CD14-positive monocyte (primary cell): Measurements from ENCODE around the gene HAO1. TPM values are rescaled to one million over a fixed set of nuclear protein-coding genes. Genes with fewer than 3 reads are reported as not detected.

Source experiments
- DNase-seq, 3 donors: peaks; one replicate each; pipeline ENCODE4 v3.0.0-alpha.2; 2011 to 2022
- H2AFZ ChIP-seq: 2 replicates; pipeline ENCODE4 v1.6.0; 2012; ENCODE audit warnings: mild to moderate bottlenecking, low read depth, low read length, inconsistent platforms; ENCODE audit not compliant: insufficient read depth, poor library complexity, severe bottlenecking
- H3K27ac ChIP-seq, 2 donors: 1 replicate in 1 of 2; 2 replicates in 1 of 2; pipeline ENCODE4 v1.5.1; 2012 to 2013; ENCODE audit warnings: low read length in 2 of 2, control low read depth in 1 of 2, inconsistent platforms in 1 of 2, low read depth in 1 of 2, mild to moderate bottlenecking in 1 of 2
- H3K27me3 ChIP-seq, 2 donors: one replicate each; pipeline versions ENCODE4 v1.6.0 to v1.6.1; 2011 to 2013; ENCODE audit warnings: low read length in 2 of 2; ENCODE audit not compliant: control insufficient read depth in 2 of 2, insufficient read depth in 2 of 2
- H3K36me3 ChIP-seq, 2 donors: replicated peaks in 1 of 2; 1 replicate in 1 of 2; 2 replicates in 1 of 2; pipeline versions ENCODE4 v1.5.1 to v1.6.1; 2012 to 2013; ENCODE audit warnings: low read length in 2 of 2, control low read depth in 1 of 2, inconsistent platforms in 1 of 2, mild to moderate bottlenecking in 1 of 2; ENCODE audit not compliant: insufficient read depth in 2 of 2, control insufficient read depth in 1 of 2
- H3K4me1 ChIP-seq, 2 donors: 1 replicate in 1 of 2; 2 replicates in 1 of 2; pipeline versions ENCODE4 v1.5.1 to v1.6.1; 2012 to 2013; ENCODE audit warnings: low read length in 2 of 2, control low read depth in 1 of 2, inconsistent platforms in 1 of 2, mild to moderate bottlenecking in 1 of 2, moderate library complexity in 1 of 2; ENCODE audit not compliant: insufficient read depth in 2 of 2, control insufficient read depth in 1 of 2
- H3K4me2 ChIP-seq: replicated peaks from 2 replicates; pipeline ENCODE3; 2012; ENCODE audit warnings: low read length, moderate library complexity, mild to moderate bottlenecking; ENCODE audit not compliant: poor library complexity, severe bottlenecking; ENCODE audit errors: extremely low read depth
- H3K4me3 ChIP-seq, 3 experiments: fragments of 200-600 bp in 1 of 3; sonication (generic) in 1 of 3; replicated peaks in 1 of 3; 1 replicate in 2 of 3; 2 replicates in 1 of 3; pipeline ENCODE4 v1.5.1; 2011 to 2013; ENCODE audit warnings: low read length in 3 of 3, mild to moderate bottlenecking in 3 of 3, control low read depth in 2 of 3, low read depth in 2 of 3, inconsistent platforms in 1 of 3, moderate library complexity in 1 of 3
- H3K79me2 ChIP-seq: 2 replicates; pipeline ENCODE4 v1.6.0; 2012; ENCODE audit warnings: mild to moderate bottlenecking, control low read depth, inconsistent platforms, low read length, moderate library complexity; ENCODE audit not compliant: insufficient read depth
- H3K9ac ChIP-seq: 2 replicates; pipeline ENCODE4 v1.6.0; 2017; ENCODE audit warnings: low read length, mild to moderate bottlenecking; ENCODE audit not compliant: insufficient read depth, poor library complexity, severe bottlenecking
- H3K9me3 ChIP-seq, 2 donors: replicated peaks in 1 of 2; 1 replicate in 1 of 2; 2 replicates in 1 of 2; pipeline versions ENCODE4 v1.5.1 to v1.6.1; 2012 to 2013; ENCODE audit warnings: low read length in 2 of 2, control low read depth in 1 of 2; ENCODE audit not compliant: control insufficient read depth in 1 of 2, insufficient read depth in 1 of 2
- H4K20me1 ChIP-seq: 2 replicates; pipeline ENCODE4 v1.6.0; 2012; ENCODE audit warnings: mild to moderate bottlenecking, low read length, control low read depth, moderate library complexity; ENCODE audit not compliant: insufficient read depth
- H3K27ac Mint-ChIP-seq, 7 donors: one replicate each; pipeline ENCODE4 v1.8.0; 2020; ENCODE audit warnings: mild to moderate bottlenecking in 7 of 7, mixed read lengths in 7 of 7, moderate library complexity in 6 of 7, inconsistent platforms in 2 of 7
- H3K27me3 Mint-ChIP-seq, 3 donors: one replicate each; pipeline ENCODE4 v1.8.0; 2021 to 2022; ENCODE audit warnings: low read depth in 3 of 3, mild to moderate bottlenecking in 3 of 3, mixed read lengths in 3 of 3, moderate library complexity in 3 of 3, inconsistent platforms in 1 of 3
- H3K36me3 Mint-ChIP-seq, 2 donors: one replicate each; pipeline ENCODE4 v1.8.0; 2020; ENCODE audit warnings: mixed read lengths in 2 of 2, inconsistent platforms in 1 of 2, mild to moderate bottlenecking in 1 of 2
- H3K4me1 Mint-ChIP-seq: one replicate; pipeline ENCODE4 v1.8.0; 2020; ENCODE audit warnings: mild to moderate bottlenecking, mixed read lengths
- H3K4me3 Mint-ChIP-seq, 2 donors: one replicate each; pipeline ENCODE4 v1.8.0; 2020; ENCODE audit warnings: mild to moderate bottlenecking in 2 of 2, mixed read lengths in 2 of 2, moderate library complexity in 1 of 2
- H3K9me3 Mint-ChIP-seq, 7 donors: one replicate each; pipeline ENCODE4 v1.8.0; 2020 to 2022; ENCODE audit warnings: mixed read lengths in 7 of 7, mild to moderate bottlenecking in 6 of 7, moderate library complexity in 6 of 7, inconsistent platforms in 2 of 7
- WGBS: methylation state at CpG from one replicate; pipeline ENCODE4 v1.1.5; 2013; ENCODE audit warnings: missing lambda C conversion rate; ENCODE audit not compliant: insufficient coverage; 5-methylcytosine and 5-hydroxymethylcytosine counted together
- intact Hi-C, 2 donors: fragments of 100-400 bp; cut with micrococcal nuclease; formaldehyde crosslinking; loops; one replicate each; pipeline versions ENCODE4 v1.15.0 to v1.15.1; 2023
- polyA plus RNA-seq, 3 donors: library from polyadenylated mRNA; depleted of rRNA in 1 of 3; unstranded in 2 of 3; stranded (reverse) in 1 of 3; fragments of 300-500 nt in 2 of 3; fragments of >200 nt in 1 of 3; fragmentation: Illumina TruSeq in 2 of 3; gene quantifications; 1 replicate in 2 of 3; 2 replicates in 1 of 3; pipeline ENCODE4 v1.2.3, GENCODE V29; 2012 to 2021
- TF ChIP-seq, protein P1 (sequence below): fragments of 200-600 bp; IDR thresholded peaks from one replicate; pipeline ENCODE4 v1.8.0; 2022; ENCODE audit warnings: antibody characterized with exemption, mild to moderate bottlenecking

The HAO1 gene
- polyA plus RNA-seq, 3 donors = not detected

DNA sequence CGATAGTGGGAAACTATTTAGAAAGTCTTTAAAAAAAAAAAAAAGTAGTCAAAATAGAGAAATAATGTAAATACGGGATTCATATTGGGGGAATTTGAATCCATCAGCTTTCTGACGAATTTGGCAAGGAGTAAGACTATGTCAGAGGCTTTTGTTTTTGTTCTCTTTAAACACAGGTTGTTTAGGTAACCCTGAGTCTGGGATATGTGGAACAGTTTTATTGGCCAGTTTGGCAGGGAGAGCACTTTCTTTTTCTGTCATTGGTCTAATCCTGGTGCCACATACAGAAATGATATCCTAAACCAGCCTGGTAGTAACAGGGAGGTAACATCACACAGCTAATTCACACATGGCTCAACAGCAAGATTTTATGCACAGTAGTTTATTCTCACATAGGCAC, 27.7 kb downstream of the HAO1 start:
- H3K4me3 Mint-ChIP-seq = no peak overlapping the region
- DNase-seq = no peak
- TF ChIP-seq, protein P1, sequence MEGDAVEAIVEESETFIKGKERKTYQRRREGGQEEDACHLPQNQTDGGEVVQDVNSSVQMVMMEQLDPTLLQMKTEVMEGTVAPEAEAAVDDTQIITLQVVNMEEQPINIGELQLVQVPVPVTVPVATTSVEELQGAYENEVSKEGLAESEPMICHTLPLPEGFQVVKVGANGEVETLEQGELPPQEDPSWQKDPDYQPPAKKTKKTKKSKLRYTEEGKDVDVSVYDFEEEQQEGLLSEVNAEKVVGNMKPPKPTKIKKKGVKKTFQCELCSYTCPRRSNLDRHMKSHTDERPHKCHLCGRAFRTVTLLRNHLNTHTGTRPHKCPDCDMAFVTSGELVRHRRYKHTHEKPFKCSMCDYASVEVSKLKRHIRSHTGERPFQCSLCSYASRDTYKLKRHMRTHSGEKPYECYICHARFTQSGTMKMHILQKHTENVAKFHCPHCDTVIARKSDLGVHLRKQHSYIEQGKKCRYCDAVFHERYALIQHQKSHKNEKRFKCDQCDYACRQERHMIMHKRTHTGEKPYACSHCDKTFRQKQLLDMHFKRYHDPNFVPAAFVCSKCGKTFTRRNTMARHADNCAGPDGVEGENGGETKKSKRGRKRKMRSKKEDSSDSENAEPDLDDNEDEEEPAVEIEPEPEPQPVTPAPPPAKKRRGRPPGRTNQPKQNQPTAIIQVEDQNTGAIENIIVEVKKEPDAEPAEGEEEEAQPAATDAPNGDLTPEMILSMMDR = no peak
- Histone ChIP-seq H3K9me3 (no peaks in the 10 kb centered on the region), H3K27me3 (no peaks in the 10 kb centered on the region), H4K20me1 (no peaks in the 10 kb centered on the region), H3K9ac (no peak overlapping the region), H3K27ac (no peak overlapping the region), H2AFZ (no peak overlapping the region), H3K79me2 (no peaks in the 10 kb centered on the region), H3K4me2 (no peak overlapping the region), H3K36me3 (no peaks in the 10 kb centered on the region), H3K4me3 (no peak overlapping the region), H3K4me1 (no peaks in the 10 kb centered on the region)
- peaks cover 4% of the 10 kb centered on the region for H3K4me1 Mint-ChIP-seq
- intact Hi-C loops = no loop called here
- no peak overlapping the region for H3K27ac Mint-ChIP-seq
- peaks cover 2 to 5% (median 4%) of the 10 kb centered on the region in 3 donors for H3K27me3 Mint-ChIP-seq
- H3K36me3 Mint-ChIP-seq = no peaks in the 10 kb centered on the region
- H3K9me3 Mint-ChIP-seq = peaks cover 0 to 1% (median 0%) of the 10 kb centered on the region in 7 donors
- WGBS = no CpG with 5 or more reads among the region's 3 CpGs

DNA sequence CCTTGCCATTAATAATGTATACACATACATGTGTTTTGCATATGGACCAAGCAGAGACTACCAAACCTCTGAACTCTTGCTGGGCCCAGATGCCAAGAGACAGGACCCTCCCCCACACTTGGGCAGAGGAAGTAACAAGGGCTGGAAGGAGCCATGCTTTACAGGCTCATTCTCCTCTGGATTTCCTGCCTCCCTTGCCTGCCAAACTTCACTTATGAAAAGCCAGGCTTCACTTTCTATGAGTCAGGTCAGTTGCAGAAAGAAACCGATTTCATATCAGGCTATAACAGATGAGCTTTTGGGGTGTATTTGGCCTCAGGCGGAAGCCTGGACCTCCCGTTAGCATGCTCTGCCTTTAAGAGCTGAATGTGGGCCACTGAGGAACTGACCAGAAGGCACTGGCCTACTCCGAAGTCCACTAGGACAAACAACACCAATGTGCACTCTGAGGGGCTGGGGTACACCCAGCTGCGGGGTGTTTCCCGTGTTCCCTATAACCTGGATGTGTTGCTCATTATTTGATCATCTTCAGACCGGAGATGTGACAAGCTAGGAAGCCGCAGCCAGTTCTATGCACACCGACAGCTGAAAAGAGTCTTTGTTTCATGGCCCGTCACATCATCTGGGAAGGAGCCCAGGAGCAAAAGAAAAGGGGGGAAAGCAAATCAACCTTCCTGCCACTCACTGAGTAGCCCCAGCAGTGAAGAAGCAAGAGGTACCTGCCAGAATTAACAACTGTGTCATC, 28.5 kb downstream of the HAO1 start:
- peaks cover 4% of the 10 kb centered on the region for H3K4me1 Mint-ChIP-seq
- Histone ChIP-seq H3K9me3 (no peaks in the 10 kb centered on the region), H3K27ac (no peak overlapping the region), H2AFZ (no peak overlapping the region), H3K4me1 (no peaks in the 10 kb centered on the region), H3K4me2 (no peak overlapping the region), H3K27me3 (no peaks in the 10 kb centered on the region), H3K79me2 (no peaks in the 10 kb centered on the region), H3K36me3 (no peaks in the 10 kb centered on the region), H4K20me1 (no peaks in the 10 kb centered on the region), H3K4me3 (no peak overlapping the region), H3K9ac (no peak overlapping the region)
- WGBS = 93% methylated on average over 10 of the region's 10 CpGs
- H3K27ac Mint-ChIP-seq = no peak overlapping the region
- no peak overlapping the region for H3K4me3 Mint-ChIP-seq
- no peaks in the 10 kb centered on the region for H3K36me3 Mint-ChIP-seq
- H3K9me3 Mint-ChIP-seq = peaks cover 0 to 1% (median 0%) of the 10 kb centered on the region in 7 donors
- H3K27me3 Mint-ChIP-seq = peaks cover 2 to 7% (median 3%) of the 10 kb centered on the region in 3 donors
- DNase-seq = no peak
- intact Hi-C loops = no loop called here
- TF ChIP-seq, protein P1 = no peak
